GM19397 (cell line): ENCODE measurements around the gene ABCA13.
"Not testable (repeated sequence)": the region's sequence is repeated elsewhere in the genome, so short reads cannot be mapped to it uniquely, and the experiment has no call there.

Source experiments
- ATAC-seq: cut with Tn5 transposase; IDR thresholded peaks from one replicate; pipeline ENCODE4 v1.9.1; 2021; ENCODE audit warnings: mild to moderate bottlenecking, moderate library complexity; ENCODE audit not compliant: unreplicated experiment

ABCA13 gene

GRCh38 chr7:48175019-48175418 lies 3.8 kb downstream of the ABCA13 start:
- no peak for ATAC-seq

DNA sequence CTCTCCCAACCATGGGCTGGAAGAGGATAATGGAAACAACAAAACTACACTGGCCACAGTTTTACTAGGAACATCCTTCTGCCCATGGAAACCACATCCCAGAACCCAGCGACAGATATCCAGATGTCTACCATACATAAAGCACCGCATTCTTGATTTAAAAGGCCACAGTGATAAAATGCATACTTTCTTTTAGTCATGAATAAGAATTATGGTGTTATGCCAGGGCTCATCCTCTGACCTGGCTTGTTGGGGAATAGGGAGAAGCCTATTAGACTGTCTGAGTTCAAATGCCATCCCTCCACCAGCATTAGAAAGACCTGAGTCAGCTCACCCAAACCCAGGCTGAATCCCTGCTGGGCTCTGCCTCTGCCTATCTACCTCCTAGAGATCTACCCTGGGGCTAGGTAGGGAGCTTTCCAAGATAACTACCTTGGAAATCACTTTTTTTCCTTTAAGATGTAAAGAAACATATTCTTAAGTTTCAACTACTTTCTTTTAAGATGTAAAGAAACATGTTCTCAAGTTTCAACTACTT lies 5.2 kb downstream of the ABCA13 start:
- ATAC-seq = no peak

- ATAC-seq = no peak
Observed at GRCh38 chr7:48177271-48177670, 6.0 kb downstream of the ABCA13 start.

DNA sequence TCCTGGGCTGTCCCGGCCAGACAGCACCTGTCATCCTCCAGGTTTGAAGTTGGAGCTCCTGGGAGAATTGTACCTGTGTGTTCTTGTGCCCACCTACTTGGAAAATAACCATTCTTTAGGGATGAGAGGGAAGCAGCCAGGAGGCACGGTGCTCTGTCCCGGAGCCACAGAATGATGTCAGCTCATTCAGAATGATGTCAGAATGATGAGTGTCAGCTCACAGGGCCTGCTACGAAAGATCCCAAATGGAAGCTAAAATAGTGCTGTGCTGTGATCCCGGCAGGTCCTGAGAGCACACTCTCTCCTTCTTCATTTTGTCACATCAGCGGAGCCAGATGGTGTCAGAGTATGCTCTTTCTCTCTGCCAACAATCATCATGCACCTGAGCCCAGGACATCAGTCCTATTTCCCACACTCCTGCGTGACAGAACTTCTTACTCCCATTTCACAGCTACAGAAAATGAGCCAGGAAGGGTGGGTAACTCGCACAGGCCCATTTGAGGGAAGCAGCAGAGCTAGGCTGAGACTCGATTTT lies 8.3 kb downstream of the ABCA13 start:
- ATAC-seq = no peak

DNA sequence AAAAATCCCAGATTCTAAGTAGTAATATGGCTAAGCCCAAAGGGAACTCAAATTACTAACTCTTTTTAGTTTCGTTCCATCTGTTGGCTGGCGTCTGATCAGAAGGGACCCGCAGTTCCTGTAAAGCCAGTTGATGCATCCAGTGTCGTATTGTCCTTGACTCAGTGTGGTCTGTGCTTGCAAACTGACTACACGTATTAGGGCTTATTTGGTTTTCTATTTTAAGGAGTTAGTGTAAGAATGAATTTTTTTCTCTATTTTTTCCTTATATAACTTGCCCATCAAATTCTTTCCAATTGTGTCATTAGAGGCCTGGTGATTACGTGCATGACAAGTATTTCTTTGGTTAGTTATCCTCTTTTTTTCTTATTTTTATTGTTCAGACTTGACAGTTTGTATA lies 9.7 kb downstream of the ABCA13 start:
- no peak for ATAC-seq

DNA sequence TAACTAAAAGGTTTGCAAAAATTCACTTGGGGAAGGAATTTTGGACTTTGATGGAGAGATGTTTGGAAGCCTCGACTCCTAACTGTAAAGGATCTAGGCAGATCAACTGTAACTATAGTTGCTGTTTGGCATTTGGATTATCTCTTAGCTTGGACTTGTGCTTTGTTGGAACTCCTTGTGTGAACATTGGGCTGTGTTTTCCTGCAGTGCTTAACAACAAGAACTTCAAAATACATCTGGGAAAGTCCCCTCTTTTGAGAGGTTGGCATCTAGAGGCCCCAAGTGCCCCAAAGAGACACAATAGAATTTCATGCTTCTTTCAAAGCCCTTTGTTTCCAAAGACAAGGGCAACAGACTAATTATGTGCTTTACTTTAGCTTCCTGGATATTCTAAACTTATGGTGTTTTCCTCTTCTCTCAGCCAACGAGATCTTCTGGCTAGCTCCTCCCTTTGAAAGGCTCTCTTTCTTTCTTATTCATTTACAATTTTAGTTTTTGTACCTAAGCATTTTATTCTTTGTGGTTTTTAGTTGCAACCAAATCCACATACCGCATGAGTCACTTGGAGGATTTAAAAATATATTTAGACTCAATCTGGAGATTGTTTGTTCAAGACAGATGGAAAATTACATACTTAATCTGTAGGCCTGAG lies 11.6 kb downstream of the ABCA13 start:
- no peak for ATAC-seq

- ATAC-seq = no peak
Observed at GRCh38 chr7:48183370-48183743, 12.1 kb downstream of the ABCA13 start.

GRCh38 chr7:48183965-48184364 lies 12.7 kb downstream of the ABCA13 start:
- ATAC-seq = no peak

DNA sequence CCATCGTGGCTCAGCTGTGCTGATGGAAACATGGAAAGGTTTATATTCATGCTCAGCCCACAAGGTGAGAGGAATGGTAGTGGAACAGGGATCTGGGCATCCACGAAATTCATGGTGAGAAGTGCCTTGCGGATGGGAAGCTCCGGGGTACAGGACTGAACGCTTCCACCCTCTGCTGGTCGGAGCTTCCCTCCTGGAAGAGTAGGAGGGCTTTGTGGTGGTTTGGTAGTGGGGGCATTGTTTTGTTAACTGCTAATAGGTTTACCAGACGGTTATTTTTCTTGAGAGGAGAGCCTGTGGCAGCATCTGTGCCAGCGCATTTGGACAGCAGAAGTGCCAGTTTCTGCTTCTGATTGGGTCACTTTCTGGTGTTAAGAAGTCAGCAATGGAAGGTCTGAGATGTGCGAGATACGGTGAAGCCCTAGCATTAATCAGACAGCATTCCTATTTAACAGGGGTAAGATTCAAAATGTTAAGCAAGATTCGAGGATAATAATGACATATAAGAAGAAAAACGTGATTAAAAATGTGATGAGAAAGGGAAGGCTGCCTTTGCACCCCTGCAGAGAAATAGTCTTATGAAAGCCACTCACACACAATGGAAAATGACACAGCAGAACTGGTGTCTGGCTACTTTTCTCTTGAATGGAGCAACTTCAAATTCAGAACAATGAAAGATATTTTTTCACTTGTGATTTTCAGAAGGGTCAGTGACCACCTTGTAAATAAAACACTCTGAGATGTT lies 17.7 kb downstream of the ABCA13 start:
- no peak for ATAC-seq

GRCh38 chr7:48192996-48193395 lies 21.7 kb downstream of the ABCA13 start:
- no peak for ATAC-seq

GRCh38 chr7:48193421-48193820 lies 22.2 kb downstream of the ABCA13 start:
- ATAC-seq = no peak

- not testable (repeated sequence) for ATAC-seq
Observed at GRCh38 chr7:48200946-48201589, 29.8 kb downstream of the ABCA13 start.

DNA sequence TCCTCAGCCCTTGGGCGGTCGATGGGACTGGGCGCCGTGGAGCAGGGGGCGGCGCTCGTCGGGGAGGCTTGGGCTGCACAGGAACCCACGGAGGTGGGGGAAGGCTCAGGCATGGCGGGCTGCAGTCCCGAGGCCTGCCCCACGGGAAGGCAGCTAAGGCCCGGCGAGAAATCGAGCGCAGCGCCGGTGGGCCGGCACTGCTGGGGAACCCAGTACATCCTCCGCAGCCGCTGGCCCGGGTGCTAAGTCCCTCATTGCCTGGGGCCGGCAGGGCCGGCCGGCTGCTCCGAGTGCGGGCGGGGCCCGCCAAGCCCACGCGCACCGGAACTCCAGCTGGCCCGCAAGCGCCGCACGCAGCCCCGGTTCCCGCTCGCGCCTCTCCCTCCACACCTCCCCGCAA lies 31.7 kb downstream of the ABCA13 start:
- ATAC-seq = not testable (repeated sequence)

DNA sequence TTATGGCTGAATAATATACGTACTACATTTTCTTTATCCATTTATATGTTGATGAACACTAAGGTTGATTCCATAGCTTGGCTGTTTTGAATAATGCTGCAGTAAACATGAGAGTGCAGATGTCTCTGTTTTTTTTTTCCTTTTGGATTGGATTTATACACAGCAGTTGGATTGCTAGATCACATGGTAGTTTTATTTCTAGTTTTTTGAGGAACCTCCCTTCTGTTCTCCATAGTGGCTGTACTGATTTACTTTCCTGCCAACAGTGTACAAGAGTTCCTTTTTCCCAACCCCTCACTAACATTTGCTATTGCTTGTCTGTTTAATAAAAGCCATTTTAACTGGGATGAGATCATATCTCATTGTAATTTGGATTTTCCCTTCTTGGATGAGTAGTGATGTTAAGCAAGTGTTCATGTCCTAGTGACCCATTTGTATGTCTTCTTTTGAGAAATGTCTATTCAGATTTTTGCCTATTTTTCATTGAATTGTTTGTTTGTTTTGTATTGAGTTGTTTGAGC lies 36.0 kb downstream of the ABCA13 start:
- no peak for ATAC-seq

GRCh38 chr7:48209004-48209600 lies 37.8 kb downstream of the ABCA13 start:
- no peak for ATAC-seq

- no peak for ATAC-seq
Observed at GRCh38 chr7:48213226-48213625, 42.0 kb downstream of the ABCA13 start.

- ATAC-seq = no peak
Observed at GRCh38 chr7:48217266-48217665, 46.0 kb downstream of the ABCA13 start.

GRCh38 chr7:48217753-48218152 lies 46.5 kb downstream of the ABCA13 start:
- ATAC-seq = no peak

DNA sequence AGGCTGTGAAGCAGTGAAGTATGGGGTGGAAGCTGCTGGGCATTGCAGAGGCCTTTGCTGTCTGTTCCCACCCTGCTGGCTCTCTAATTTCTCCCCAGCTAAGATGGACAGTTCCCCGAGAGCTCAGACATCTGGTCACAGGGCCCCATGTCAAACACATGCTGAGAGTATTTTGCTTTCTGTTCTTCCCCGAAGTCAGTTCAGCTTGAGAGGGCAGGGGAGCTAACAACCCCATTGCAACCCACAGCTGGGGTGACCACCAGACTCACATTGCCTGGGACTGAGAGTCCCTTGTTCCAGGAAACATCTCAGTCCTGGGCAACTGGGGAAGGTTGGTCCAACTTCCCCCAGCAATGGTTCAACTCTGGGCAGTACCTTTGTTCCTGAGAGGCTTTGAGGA lies 52.8 kb downstream of the ABCA13 start:
- no peak for ATAC-seq

GRCh38 chr7:48225101-48225500 lies 53.8 kb downstream of the ABCA13 start:
- no peak for ATAC-seq

GRCh38 chr7:48237354-48237753 lies 66.1 kb downstream of the ABCA13 start:
- ATAC-seq = no peak
